Effector CD8-positive, alpha-beta T cell (primary cell): ENCODE data around the gene MMD.
"Not testable (repeated sequence)": the region's sequence is repeated elsewhere in the genome, so short reads cannot be mapped to it uniquely, and the experiment has no call there.

Experiments used
- DNase-seq: peaks from one replicate; lab custom pipeline; 2025; lab: John Stamatoyannopoulos, UW
- total RNA-seq, 4 experiments: gene quantifications; one replicate each; lab custom pipeline; 2026; lab: John Stamatoyannopoulos, UW

MMD gene
- 7.5 to 21.7 (median 14.5) reads per million in 4 experiments for total RNA-seq

- no peak for DNase-seq
These were observed at the start of gene MMD for GRCh38 chr17:55421179-55421934. MMD (minus strand) TSS chr17:55421835; CDS start chr17:55421695, 140 bp downstream.

- DNase-seq: no peak
These were observed 45.0 kb upstream of the MMD start for GRCh38 chr17:55466671-55467070.

GRCh38 chr17:55465771-55466170, 44.1 kb upstream of the MMD start:
- DNase-seq: not testable (repeated sequence)

- no peak for DNase-seq
These were observed 42.0 kb upstream of the MMD start for GRCh38 chr17:55463600-55463999.

- DNase-seq: no peak
These were observed 41.1 kb upstream of the MMD start for GRCh38 chr17:55462711-55463110.

- DNase-seq: no peak
These were observed 40.6 kb upstream of the MMD start for GRCh38 chr17:55462234-55462633.

GRCh38 chr17:55458978-55459377, 37.3 kb upstream of the MMD start:
- DNase-seq: no peak

GRCh38 chr17:55458287-55458900, 36.8 kb upstream of the MMD start:
- DNase-seq: no peak

- DNase-seq: no peak
These were observed 34.9 kb upstream of the MMD start for GRCh38 chr17:55456307-55457240.

- no peak for DNase-seq
These were observed 33.4 kb upstream of the MMD start for GRCh38 chr17:55454906-55455474.

- DNase-seq: no peak
These were observed 32.4 kb upstream of the MMD start for GRCh38 chr17:55453839-55454557.

GRCh38 chr17:55452139-55452790, 30.6 kb upstream of the MMD start:
- DNase-seq: no peak

GRCh38 chr17:55451758-55452138, 30.1 kb upstream of the MMD start:
- DNase-seq: no peak

GRCh38 chr17:55451203-55451641, 29.6 kb upstream of the MMD start:
- no peak for DNase-seq

GRCh38 chr17:55450232-55450825, 28.7 kb upstream of the MMD start:
- DNase-seq: no peak

GRCh38 chr17:55448681-55449080, 27.0 kb upstream of the MMD start:
- DNase-seq: no peak

- DNase-seq: no peak
These were observed 25.1 kb upstream of the MMD start for GRCh38 chr17:55446581-55447205.

GRCh38 chr17:55446004-55446403, 24.4 kb upstream of the MMD start:
- DNase-seq: not testable (repeated sequence)

- DNase-seq: no peak
These were observed 23.1 kb upstream of the MMD start for GRCh38 chr17:55444471-55445441.
